Endothelial cell of umbilical vein (primary cell): Measurements from ENCODE around the gene GON4L.
"Not testable (repeated sequence)": the region's sequence is repeated elsewhere in the genome, so short reads cannot be mapped to it uniquely, and the experiment has no call there.

ENCODE experiments used
- EZH2 ChIP-seq: IDR thresholded peaks from 2 replicates; pipeline ENCODE4 v1.6.1; 2012; ENCODE audit warnings: borderline replicate concordance, low read depth, mild to moderate bottlenecking, moderate library complexity, low read length, inconsistent platforms; ENCODE audit not compliant: severe bottlenecking
- MYC ChIP-seq: IDR thresholded peaks from one replicate; pipeline ENCODE4 v1.6.1; 2011; ENCODE audit warnings: mild to moderate bottlenecking, low read depth, low read length
- TF ChIP-seq, protein P1 (sequence below), 2 donors: IDR thresholded peaks; 1 replicate in 1 of 2; 2 replicates in 1 of 2; pipeline ENCODE4 v1.5.1; 2011; ENCODE audit warnings: low read length in 2 of 2, mild to moderate bottlenecking in 2 of 2, moderate library complexity in 2 of 2, control low read depth in 1 of 2, inconsistent platforms in 1 of 2, low read depth in 1 of 2; ENCODE audit not compliant: insufficient read depth in 1 of 2; ENCODE audit errors: extremely low read depth in 1 of 2

GRCh38 chr1:155795618-155796017 is 61.4 kb downstream of the GON4L start:
- TF ChIP-seq, protein P1, sequence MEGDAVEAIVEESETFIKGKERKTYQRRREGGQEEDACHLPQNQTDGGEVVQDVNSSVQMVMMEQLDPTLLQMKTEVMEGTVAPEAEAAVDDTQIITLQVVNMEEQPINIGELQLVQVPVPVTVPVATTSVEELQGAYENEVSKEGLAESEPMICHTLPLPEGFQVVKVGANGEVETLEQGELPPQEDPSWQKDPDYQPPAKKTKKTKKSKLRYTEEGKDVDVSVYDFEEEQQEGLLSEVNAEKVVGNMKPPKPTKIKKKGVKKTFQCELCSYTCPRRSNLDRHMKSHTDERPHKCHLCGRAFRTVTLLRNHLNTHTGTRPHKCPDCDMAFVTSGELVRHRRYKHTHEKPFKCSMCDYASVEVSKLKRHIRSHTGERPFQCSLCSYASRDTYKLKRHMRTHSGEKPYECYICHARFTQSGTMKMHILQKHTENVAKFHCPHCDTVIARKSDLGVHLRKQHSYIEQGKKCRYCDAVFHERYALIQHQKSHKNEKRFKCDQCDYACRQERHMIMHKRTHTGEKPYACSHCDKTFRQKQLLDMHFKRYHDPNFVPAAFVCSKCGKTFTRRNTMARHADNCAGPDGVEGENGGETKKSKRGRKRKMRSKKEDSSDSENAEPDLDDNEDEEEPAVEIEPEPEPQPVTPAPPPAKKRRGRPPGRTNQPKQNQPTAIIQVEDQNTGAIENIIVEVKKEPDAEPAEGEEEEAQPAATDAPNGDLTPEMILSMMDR (IDR thresholded peaks at IDR 0.05; ENCODE audit: extremely low read depth in 1 of 2, insufficient read depth in 1 of 2, low read depth in 1 of 2, low read length in 2 of 2) = not testable (repeated sequence)
- TF ChIP-seq EZH2, MYC: not testable (repeated sequence)
